HG03039 (cell line): ENCODE data around the gene RERG.

Experiments used
- ATAC-seq: cut with Tn5 transposase; IDR thresholded peaks from one replicate; pipeline ENCODE4 v1.9.1; 2021; ENCODE audit warnings: mild to moderate bottlenecking, moderate library complexity; ENCODE audit not compliant: unreplicated experiment

Gene RERG

DNA sequence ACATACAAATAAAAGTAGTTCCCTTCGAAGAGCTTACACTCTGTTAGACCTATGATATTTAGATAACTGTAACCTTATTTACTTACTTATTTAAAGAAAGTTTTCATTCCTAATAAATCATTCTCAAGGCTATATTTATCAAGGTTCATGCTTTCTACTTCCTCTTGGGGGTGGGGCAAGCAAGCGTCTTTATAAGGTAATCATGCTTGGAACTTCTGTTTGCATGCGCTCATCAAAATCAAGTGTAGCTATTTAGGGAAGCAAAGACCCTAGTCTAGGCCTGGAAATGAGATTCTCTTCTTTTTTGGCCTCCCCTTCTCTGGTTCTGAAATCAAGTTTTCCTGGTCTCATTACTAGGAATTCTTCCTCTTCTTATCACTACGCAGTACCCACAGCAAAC is 766 bp downstream of the RERG start:
- no peak for ATAC-seq

DNA sequence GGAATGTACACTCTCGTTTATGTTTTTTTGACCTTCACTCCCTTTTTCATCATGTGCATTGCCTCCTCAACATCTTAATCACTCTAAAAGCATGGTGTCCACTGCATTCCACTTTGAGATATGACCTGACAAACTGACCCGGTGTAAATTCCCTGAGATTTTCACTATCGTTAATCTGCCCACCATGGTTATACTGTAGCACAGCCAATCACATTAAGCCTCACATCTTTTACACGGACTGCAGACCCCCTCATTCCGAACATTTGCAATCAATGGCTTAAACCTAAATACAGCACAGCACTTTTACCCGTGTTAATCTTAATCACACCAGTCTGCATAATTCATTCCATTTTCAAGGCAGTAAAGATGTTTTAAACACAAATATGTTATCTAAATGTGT is 2.4 kb downstream of the RERG start:
- ATAC-seq, result no peak

DNA sequence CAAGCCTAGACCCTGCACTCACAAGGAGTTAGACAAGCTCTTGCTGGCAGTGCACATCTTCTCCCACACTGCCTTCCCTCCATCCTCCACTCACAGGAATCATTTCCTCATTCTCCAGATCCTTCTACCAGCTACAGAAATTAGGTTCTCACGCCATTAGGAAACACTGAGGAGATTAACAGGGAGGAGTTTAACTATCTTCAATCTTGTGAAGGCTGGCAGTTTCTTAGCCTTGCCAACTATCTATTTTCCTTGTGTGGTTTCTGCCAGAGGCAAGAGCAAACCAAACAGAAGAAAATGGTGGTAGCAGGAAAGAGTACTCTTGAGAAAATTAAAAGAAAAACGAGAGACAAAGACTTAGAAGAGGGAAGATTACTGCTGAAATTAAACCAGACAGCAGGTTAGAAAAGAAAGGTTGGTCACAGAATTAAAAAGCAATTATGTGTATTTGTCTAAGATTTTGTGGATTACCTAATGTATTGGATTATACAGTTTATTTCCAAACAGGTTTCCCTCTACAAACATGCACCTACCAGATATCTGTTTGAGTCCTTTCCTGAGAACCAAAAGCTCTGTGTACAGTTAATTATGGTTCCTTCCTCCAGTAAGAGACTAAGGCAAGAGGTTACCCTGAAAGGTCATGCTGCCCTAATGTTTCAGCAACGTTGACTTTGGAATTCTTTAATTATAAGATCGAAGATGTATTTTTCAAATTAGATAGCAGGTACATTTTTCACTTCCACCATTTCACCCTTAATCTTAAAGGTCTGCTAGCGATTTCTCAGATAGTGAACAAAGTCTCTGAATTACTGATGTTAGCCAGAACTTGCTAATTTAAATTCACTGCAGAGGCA is 5.0 kb downstream of the RERG start:
- no peak for ATAC-seq

DNA sequence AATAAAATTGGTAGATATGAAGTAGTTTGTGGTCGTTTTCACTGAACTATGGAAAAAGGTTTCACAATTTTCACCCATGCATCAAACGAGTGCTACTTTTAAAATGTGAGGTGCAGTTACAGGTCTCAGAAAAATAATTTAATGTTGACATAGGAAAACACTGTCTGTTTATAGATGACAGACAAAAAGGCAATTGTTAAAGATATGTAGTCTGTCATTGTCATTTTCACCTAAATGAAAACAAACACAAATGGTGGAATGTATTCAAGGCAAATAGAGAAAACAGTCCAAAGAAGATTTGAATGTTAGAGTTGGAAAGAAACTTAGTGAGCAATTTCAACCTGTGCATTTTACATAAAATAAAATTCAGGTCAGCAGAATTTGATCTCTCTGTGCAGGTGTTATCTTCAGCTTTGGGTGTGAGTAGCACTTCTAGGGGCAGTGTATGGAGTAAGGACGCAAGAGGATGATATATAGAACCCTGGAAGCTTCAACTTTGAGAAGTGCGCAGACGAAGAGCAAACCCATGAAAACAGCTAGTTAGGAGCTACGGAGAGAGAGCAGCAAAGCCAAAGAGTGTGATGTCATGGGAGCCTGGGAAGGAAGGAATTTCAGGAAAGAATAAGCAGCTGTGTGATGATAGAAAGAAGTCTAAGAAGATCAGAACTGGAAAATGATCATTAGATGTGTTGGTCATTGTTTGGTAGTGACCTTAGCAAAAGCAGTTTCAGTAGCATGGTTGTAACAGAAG is 6.2 kb downstream of the RERG start:
- ATAC-seq, result no peak

DNA sequence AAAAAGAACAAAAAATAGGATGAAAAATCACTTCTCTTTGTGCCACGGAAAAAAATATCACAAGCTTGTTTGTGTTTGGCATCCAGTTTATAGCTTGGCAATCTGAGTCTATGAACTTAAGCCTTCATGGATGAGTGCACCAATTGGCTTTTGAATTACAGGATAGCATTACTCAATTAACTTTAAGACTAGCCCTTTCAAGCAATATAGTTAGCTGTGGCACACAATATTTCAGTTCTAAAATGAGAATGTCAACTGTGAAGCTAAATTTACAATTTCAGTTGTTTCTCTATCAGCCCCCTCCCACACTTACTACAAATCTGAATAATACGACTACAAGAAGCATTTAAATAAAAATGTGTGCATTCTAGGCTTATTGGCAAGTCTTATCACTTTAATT is 8.3 kb downstream of the RERG start:
- no peak for ATAC-seq

DNA sequence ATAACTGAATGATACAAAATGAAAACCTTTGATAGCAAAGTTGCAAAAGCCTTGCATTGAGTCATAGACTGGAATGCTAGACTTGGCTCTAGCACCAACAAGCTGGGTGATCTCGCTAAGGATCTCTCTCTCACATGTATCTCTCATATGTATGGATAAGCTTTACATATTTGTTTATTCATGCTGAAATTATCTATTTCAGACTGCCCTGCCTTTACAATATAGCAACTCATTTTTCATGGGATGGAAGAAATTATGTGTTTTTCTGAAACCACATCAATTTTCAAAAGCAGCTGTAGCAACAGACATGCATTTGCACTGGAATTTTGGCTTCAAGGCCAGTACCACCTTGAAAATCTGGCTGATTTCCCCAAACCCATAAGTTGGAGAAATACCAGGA is 11.4 kb downstream of the RERG start:
- no peak for ATAC-seq

DNA sequence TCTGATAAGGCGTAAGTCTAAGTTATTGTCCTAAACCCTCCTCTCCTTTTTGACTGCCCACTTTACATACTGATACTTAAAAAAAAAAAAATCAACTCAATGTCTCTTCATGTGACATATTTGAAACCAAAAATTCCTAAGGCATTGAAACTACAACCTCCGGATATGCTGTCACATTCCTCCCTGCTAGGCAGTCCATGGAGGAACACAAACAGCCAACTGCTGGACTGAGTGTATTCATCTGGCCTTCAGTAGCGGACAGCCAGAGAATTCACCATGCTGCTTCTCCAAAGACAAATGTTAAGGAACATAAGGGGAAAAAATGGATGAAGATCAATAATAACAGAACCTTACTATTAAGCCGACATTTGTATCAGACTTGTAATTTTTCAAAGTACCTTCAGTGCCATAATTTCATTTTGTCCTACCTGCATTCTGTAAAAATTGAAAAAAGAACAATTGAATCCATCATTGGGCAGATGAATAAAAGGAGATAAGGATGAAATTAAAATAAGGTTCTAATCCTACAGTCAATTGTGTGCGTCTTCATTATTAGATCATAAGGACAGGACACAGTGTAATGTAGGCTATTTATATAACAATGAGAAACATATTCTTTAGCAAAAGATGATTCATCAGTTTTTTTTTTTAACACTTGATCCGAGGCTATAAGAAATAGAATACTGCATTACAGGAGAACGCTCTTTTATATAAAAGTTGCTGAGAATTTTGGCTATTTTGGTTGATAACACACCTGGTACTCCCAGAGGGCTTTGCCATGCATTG is 12.2 kb downstream of the RERG start:
- no peak for ATAC-seq

DNA sequence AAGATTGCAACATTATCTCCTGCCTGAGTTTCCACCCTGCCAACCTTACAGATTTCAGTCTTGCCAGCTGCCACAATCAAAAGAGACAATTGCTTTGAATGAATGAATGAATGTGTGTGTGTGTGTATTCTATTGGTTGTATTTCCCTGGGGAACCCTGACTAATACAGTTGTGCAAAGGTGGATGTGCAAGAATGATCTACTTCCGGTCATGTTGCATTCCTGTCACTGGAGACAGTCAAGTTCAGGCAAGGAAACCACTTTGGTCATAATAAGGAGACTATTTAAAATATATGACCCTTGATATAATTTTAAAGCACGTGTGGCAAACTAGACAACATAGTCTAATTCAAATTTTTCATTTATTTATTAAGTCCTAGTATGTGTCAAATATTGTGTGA is 13.1 kb downstream of the RERG start:
- ATAC-seq, result no peak

DNA sequence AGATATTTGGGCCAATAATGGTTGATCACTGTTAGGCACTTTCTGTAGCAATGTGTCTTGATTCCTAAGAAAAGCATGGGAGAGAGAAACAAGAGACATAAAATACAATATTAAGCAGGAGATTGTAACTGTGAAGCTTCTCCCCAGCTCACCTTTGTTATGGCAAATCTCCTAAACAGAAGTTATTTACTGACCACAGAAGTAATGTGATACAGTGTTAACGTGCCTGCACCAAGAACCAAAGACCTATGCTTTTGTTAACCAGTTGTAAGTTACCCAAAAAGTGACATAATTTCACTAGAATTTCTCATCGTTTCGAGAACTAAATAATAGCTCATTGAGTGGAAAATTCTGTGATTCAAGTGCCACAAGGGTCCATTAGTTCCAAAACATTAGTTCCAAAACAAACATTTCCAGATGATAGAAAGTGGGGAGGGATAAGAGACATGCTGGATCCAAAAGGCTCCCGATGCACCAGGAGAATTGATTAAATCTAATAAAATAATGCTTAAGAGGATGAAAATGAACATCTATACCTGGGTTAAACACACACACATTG is 14.3 kb downstream of the RERG start:
- no peak for ATAC-seq

DNA sequence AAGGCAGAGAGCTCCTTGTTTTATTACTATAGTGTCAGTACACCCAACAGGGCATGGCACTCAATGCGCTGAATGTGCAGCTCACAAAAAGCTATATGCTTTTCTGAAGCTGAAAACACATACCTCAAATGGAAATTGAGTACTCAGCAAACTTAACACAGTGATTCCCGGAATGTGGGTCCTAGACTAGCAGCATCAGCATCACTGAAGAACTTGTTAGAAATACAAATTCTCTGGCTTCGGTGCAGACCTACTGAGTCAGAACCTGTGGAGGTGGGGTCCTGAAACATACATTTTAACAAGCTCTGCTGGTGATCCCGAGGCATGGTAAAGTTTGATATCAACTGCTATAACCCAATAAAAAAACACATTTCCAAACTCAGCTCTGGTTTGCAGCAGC is 14.9 kb downstream of the RERG start:
- ATAC-seq, result no peak

DNA sequence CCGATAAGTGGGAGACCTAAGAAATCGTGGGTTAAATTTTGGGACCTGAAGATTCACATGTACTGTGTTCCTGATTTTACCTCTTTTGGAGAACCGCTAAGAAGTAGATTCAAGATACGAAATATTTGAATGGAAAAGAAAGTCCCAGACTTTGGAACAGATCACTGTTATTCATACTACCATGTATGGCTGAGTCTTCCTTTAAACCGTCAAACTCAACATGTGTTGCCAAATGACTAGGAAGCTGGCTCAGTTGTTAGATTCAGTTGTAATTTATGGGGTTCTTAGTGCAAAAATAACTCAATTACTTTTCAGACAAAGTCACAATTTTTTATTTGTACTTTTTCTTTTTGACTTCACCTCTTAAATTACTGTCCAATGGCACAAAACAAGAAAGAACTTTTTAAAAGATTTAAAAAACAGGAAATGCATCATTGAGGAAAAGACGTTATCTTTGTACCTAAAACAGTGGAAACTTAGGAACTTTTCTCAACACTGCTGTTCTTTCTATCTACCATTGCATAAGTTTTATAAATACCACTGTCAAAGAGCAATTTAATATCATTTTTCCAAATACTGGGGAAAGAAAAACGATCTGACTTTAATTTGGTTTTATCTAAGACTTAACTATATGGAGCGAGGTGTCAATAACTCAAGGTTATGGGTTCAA is 15.7 kb downstream of the RERG start:
- no peak for ATAC-seq

DNA sequence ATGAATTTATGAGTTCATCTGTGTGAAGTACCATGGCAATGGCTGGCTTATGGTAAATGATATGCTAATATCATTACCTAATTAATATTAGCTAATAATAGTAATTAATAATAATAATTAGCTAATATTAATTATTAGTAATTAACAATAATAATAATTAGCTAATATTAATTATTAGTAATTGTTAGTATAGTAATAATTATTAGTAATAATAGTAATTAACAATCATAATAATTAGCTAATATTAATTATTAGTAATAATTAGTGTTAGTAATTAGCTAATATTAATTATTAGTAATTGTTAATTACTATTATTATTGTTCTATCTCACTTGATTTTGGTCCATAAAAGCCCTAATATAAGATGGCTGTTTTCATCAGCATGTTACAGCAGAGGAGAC is 19.8 kb downstream of the RERG start:
- no peak for ATAC-seq

DNA sequence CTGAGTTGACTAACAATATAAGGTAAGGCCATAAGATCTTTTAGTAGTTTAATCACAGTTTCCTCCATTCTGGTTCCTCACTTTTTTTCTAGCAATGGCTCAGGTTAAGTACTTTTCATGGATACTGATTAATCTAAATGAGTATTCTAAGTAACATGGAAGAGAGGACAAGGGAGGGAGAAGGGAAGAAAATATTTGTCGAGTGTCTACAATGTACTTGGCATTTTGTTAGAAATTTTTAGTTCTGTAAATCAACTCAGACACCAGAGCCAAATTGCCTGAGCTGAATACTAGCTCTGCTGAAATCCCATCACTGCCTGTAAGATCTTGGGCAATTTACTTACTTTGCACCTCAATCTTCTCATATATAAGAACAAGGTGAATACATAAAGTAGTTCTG is 20.2 kb downstream of the RERG start:
- ATAC-seq, result no peak

DNA sequence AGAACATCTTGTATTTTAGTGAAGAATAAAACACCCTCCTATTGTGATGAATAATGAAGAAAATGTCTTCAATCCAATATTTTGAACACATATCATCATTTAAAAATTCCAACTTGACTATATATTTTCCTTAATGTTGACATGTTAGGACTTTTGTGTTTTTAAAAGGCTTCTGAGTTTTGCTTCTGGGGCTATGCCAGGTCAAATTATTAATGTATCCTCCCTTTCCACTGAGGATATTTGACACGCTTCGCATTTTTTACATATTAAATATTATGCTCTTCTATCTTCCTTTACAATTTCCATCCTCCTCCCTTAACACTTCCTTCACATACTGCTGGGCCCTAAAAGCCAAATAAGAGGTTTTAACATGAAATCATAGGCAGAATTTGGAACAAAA is 20.6 kb downstream of the RERG start:
- ATAC-seq, result no peak

DNA sequence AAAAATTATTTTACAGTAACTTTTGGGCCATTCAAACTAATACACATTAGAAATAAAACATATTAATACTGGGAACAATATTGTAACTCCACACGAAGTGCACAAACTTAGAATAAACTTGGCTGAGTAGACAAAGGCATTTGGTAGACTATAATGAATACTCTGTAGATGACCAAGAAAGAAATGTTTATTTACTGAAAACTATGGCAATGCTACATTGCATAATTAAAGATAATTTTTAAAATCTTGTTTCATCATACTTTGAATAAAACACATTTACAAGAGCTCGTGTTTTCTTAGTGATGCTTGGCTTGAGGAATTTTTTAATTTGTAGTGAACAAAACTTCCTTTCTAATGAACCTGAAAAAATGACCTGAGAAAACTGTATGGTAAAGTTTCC is 21.3 kb downstream of the RERG start:
- ATAC-seq, result no peak

DNA sequence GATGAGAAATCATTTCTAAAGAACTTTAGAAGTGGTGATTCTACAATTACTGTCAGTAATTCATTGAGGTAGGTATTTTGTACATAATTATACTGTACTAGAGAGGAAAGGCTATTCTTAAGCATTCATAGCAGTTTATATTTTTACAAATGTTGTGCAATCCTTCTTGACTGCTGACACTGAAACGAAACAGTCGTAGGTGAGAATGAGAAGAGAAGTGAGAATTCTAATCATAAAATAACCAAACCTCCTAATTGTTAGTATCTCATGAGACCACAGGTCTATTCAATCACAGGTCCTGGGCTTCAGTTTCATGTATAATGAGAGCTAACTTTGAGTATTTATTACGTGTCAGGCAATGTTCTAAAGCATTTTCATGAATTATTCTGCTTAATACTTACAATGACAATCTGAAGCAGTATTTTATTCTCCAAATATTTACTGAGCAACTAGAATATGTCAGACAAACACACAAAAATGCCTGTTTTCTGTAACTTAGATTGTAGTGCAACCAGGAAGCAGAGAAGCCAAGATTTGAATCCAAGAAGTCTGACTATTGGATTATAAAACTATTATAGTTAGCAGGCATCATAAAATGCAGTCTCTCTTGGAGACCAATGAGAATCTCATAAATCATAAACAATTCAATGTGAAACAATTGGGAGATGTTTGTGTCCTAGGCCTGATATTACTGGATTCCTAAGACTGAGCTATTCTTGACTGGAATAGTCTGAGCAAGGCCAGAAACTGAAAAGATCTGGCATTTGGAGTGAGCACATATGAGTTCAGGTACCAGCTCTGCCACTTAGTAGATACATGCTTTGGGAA is 24.3 kb downstream of the RERG start:
- ATAC-seq, result no peak

DNA sequence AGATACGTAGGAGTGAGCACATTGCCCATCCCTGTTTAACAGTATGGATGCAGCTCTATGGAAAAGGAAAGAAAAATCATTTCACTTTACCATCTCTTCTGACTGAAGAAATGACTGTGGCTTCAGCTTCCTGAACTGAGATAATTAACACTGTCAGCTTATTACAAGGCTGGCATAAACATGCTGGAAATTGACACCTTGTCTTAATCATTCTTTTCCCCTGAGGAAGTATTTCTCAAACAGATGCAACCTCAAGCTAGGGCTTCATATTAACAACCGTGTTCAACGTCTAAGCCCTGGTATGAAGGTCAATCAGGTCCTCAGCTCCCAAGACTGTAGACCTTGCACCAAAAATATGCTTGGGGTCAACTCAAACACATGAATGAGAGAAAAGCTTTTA is 25.0 kb downstream of the RERG start:
- ATAC-seq, result no peak

DNA sequence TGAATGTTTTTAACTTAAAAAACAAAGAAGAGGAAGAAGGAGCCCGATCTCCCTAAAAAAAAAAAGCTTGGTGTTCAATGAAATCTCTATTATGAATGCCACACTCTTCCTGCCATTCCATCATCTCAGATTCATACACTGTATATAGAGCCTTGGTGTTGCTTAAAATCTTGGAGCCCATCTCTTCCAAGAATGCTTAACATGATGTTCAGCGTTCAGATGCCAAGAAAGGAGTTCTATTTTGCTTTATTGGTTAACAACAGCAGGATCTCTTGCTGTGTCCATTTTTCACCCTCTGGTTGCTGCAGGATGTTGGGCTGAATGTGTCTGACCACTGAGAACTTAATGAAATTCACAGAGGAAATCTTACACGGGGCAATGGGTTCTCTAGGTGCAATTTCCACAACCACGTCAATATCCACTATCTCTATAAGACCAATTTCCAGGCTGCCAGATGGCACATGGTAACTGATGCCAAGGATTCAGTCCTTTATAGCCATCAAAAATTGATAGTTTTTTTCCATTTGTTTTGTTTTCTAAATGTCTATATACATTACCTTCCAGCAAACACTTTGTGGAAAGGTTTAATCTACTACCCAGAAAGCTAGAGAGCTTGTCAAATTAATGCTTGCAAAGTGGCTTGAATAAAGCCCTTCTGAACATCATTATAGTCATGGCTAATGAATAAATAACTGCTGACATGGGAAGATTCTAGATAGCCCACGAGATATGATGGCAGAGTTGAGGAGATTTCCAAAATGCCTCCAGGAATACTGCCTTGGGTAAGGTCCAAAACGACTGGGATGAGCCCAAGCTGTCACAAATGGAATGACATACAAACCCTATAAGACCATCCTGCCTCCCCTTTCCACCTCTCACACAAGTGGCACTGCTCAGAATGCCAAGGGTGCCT is 26.5 kb downstream of the RERG start:
- no peak for ATAC-seq

DNA sequence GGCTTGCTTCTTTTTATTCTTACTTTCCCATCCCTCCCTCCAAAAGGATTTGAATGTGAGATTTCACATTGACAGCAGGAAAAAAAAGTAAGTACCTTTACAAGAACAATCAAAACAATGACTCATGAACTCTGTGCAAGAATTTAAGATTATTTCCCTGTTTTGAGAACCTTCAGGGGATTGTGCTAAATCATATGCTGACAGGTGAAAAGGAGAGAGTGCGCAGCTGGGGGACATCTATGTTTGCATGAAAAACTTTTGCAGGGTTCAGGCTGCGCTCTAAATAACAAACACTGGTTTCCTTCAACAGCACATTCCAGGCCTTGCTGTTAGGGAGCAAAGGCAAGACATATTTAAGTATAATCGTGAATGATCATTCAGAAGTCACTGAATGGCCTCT is 27.3 kb downstream of the RERG start:
- no peak for ATAC-seq
